ENCODE measurements around the gene CHGA. TPM values are rescaled to one million over a fixed set of nuclear protein-coding genes. Genes with fewer than 3 reads are reported as not detected.

Gene CHGA
- total and polyA plus RNA-seq, 7 donors, result 0.04 to 0.87 (median 0.15) TPM; not detected in 3

- H3K27me3 ChIP-seq (ENCODE audit: insufficient read depth in 3 of 3, low read length in 2 of 3), result no peaks in the 10 kb centered on the region
- TF ChIP-seq CTCF (IDR thresholded peaks at IDR 0.05), result no peak
- ATAC-seq (no peak), DNase-seq (no peak)
- no peak overlapping the region for H3K4me3 ChIP-seq
- no peak overlapping the region for H3K27ac ChIP-seq
- intact Hi-C loops (cut with DNase I), result no loop called here
- WGBS, 3 donors, result 96 to 98% (median 98%) methylated on average over 4 of the region's 4 CpGs
- no peaks in the 10 kb centered on the region for H3K4me1 ChIP-seq
- H3K9me3 ChIP-seq, result peaks cover 15% of the 10 kb centered on the region
- no peaks in the 10 kb centered on the region for H3K36me3 ChIP-seq (ENCODE audit: insufficient read depth in 1 of 2, low read depth in 1 of 2)
These were observed 57.9 kb downstream of the CHGA start for GRCh38 chr14:92980866-92981265.

GRCh38 chr14:92981726-92982125 lies 58.8 kb downstream of the CHGA start:
- WGBS, 3 donors, result 94 to 99% (median 97%) methylated on average over 8 of the region's 8 CpGs
- intact Hi-C loops (cut with DNase I), result no loop called here
- no peaks in the 10 kb centered on the region for H3K27me3 ChIP-seq (ENCODE audit: insufficient read depth in 3 of 3, low read length in 2 of 3)
- no peak overlapping the region for H3K27ac ChIP-seq
- H3K36me3 ChIP-seq (ENCODE audit: insufficient read depth in 1 of 2, low read depth in 1 of 2), result no peaks in the 10 kb centered on the region
- H3K4me3 ChIP-seq, result no peak overlapping the region
- DNase-seq, result no peak
- ATAC-seq, result no peak
- no peaks in the 10 kb centered on the region for H3K4me1 ChIP-seq
- TF ChIP-seq CTCF (IDR thresholded peaks at IDR 0.05), result no peak
- peaks cover 15% of the 10 kb centered on the region for H3K9me3 ChIP-seq

GRCh38 chr14:92982956-92983355 lies 60.0 kb downstream of the CHGA start:
- ATAC-seq, result peak in 1 of 4 donors; percentile 37

GRCh38 chr14:92984082-92984788 lies 61.3 kb downstream of the CHGA start:
- Histone ChIP-seq H3K4me3 (no peak overlapping the region), H3K9me3 (peaks cover 3% of the 10 kb centered on the region), H3K4me1 (no peaks in the 10 kb centered on the region), H3K27me3 (ENCODE audit: insufficient read depth in 3 of 3, low read length in 2 of 3) (no peaks in the 10 kb centered on the region), H3K27ac (no peak overlapping the region), H3K36me3 (ENCODE audit: insufficient read depth in 1 of 2, low read depth in 1 of 2) (no peaks in the 10 kb centered on the region)
- no peak for DNase-seq
- WGBS, 3 donors, result 81 to 91% (median 88%) methylated on average over 5 of the region's 5 CpGs
- intact Hi-C loops (cut with DNase I), result no loop called here
- no peak for TF ChIP-seq CTCF (IDR thresholded peaks at IDR 0.05)
- no peak for ATAC-seq

More at GRCh38 chr14:92982956-92983355, 60.0 kb downstream of the CHGA start:
- Histone ChIP-seq H3K4me3 (no peak overlapping the region), H3K4me1 (no peaks in the 10 kb centered on the region), H3K36me3 (ENCODE audit: insufficient read depth in 1 of 2, low read depth in 1 of 2) (no peaks in the 10 kb centered on the region), H3K27me3 (ENCODE audit: insufficient read depth in 3 of 3, low read length in 2 of 3) (no peaks in the 10 kb centered on the region), H3K9me3 (peaks cover 15% of the 10 kb centered on the region), H3K27ac (no peak overlapping the region)
- no peak for TF ChIP-seq CTCF (IDR thresholded peaks at IDR 0.05)
- WGBS, 3 donors, result 40 to 47% (median 46%) methylated on average over 8 of the region's 8 CpGs
- no peak for DNase-seq
- intact Hi-C loops (cut with DNase I), result no loop called here

Other genes with a start within 250 kb of the CHGA start
- 10 to 100 TPM; 37.4 to 56.8 (median 55.5) TPM for gene LGMN, start 174.5 kb upstream of the CHGA start, total RNA-seq
- 10 to 100 TPM; 27.2 to 49.3 (median 37.1) TPM for gene LGMN, start 174.5 kb upstream of the CHGA start, polyA plus RNA-seq
- gene GOLGA5, start 128.8 kb upstream of the CHGA start, total RNA-seq, result 10 to 100 TPM; 19.8 to 27.7 (median 25.1) TPM
- 10 to 100 TPM; 23.4 to 59.1 (median 23.4) TPM for gene GOLGA5, start 128.8 kb upstream of the CHGA start, polyA plus RNA-seq
- 10 to 100 TPM; 33.7 to 51.0 (median 45.6) TPM for gene ITPK1, start 192.8 kb downstream of the CHGA start, total RNA-seq
- 10 to 100 TPM; 30.0 to 61.1 (median 32.5) TPM for gene ITPK1, start 192.8 kb downstream of the CHGA start, polyA plus RNA-seq